Esophagus squamous epithelium (tissue), 5 donors: Measurements from ENCODE around the gene CHRNB2. TPM values are rescaled to one million over a fixed set of nuclear protein-coding genes. Genes with fewer than 3 reads are reported as not detected.

Experiments
- DNase-seq: peaks from one replicate; lab custom pipeline; 2025; lab: John Stamatoyannopoulos, UW
- H3K27ac ChIP-seq, 4 donors: fragments of 200-600 bp; sonication (generic); one replicate each; pipeline ENCODE4 v1.5.1; 2016 to 2019; ENCODE audit warnings: mild to moderate bottlenecking in 1 of 4
- H3K27me3 ChIP-seq, 4 donors: fragments of 200-600 bp; sonication (generic); 1 replicate in 3 of 4; 2 replicates in 1 of 4; pipeline versions ENCODE4 v1.5.1 to v1.6.0; 2017 to 2021; ENCODE audit warnings: antibody characterized with exemption in 1 of 4
- H3K36me3 ChIP-seq, 3 donors: fragments of 200-600 bp; sonication (generic); one replicate each; pipeline ENCODE4 v1.5.1; 2016 to 2019
- H3K4me1 ChIP-seq, 3 donors: fragments of 200-600 bp; sonication (generic); one replicate each; pipeline ENCODE4 v1.5.1; 2017 to 2019
- H3K4me3 ChIP-seq, 4 donors: fragments of 200-600 bp; sonication (generic); 1 replicate in 3 of 4; 2 replicates in 1 of 4; pipeline ENCODE4 v1.5.1; 2016 to 2019; ENCODE audit warnings: mild to moderate bottlenecking in 2 of 4, moderate library complexity in 1 of 4
- H3K9me3 ChIP-seq, 3 donors: fragments of 200-600 bp; sonication (generic); one replicate each; pipeline ENCODE4 v1.5.1; 2016 to 2019
- CTCF ChIP-seq, 6 experiments: fragments of 450-650 bp in 4 of 6; fragments of 200-600 bp in 2 of 6; sonication (generic) in 2 of 6; IDR thresholded peaks; one replicate each; pipeline ENCODE4 v1.5.1; 2016 to 2019; ENCODE audit warnings: antibody characterized with exemption in 6 of 6, mild to moderate bottlenecking in 4 of 6, moderate library complexity in 4 of 6
- POLR2A ChIP-seq, 4 donors: fragments of 450-650 bp; IDR thresholded peaks; one replicate each; pipeline ENCODE4 v1.6.1; 2017; ENCODE audit warnings: antibody characterized with exemption in 4 of 4, mild to moderate bottlenecking in 4 of 4, moderate library complexity in 3 of 4
- WGBS, 2 donors: methylation state at CpG; one replicate each; pipeline ENCODE4 v1.1.5; 2018; 5-methylcytosine and 5-hydroxymethylcytosine counted together
- intact Hi-C: fragments of 100-400 bp; cut with DNase I; formaldehyde crosslinking; loops from one replicate; pipeline ENCODE4 v1.15.0; 2022
- total RNA-seq, 4 donors: library from RNA; depleted of rRNA; stranded (reverse); fragments of >200 nt; gene quantifications; one replicate each; pipeline ENCODE4 v1.1.0, GENCODE V29; 2016
- donor health status: DM: yes; HTN: yes; CAD: no.

Gene CHRNB2
- total RNA-seq, 4 donors from 2014 or later = 0.11 to 0.38 (median 0.16) TPM

- whole genome bisulfite sequencing, 2 donors = 36 to 56% methylated on average over 9 to 10 of the region's 11 CpGs
- Histone ChIP-seq H3K27ac (peak overlapping the region; percentile 42 to 65 (median 49)), H3K27me3 (no peaks in the 10 kb centered on the region), H3K4me1 (peaks cover 5 to 50% (median 13%) of the 10 kb centered on the region in 3 donors), H3K9me3 (no peaks in the 10 kb centered on the region), H3K4me3 (no peak overlapping the region), H3K36me3 (peaks cover 18 to 36% (median 26%) of the 10 kb centered on the region in 3 donors)
- no peak for DNase-seq
- TF ChIP-seq CTCF (IDR thresholded peaks at IDR 0.05) (no peak), POLR2A (IDR thresholded peaks at IDR 0.05) (no peak)
- intact Hi-C loops = loop anchor here (10.0 kb wide), 1 partner anchor 52 kb away; no protein-coding TSS in a partner anchor
Observed at GRCh38 chr1:154547105-154547732, 20.4 kb upstream of the CHRNB2 start.

- Histone ChIP-seq H3K27me3 (no peaks in the 10 kb centered on the region), H3K4me3 (no peak overlapping the region), H3K27ac (peak overlapping the region in 3 of 4 donors; percentile 42 to 65 (median 53)), H3K4me1 (peaks cover 8 to 58% (median 13%) of the 10 kb centered on the region in 3 donors), H3K36me3 (peaks cover 26 to 44% (median 34%) of the 10 kb centered on the region in 3 donors), H3K9me3 (no peaks in the 10 kb centered on the region)
- DNase-seq = no peak
- intact Hi-C loops = loop anchor here (10.0 kb wide), 1 partner anchor 53 kb away; no protein-coding TSS in a partner anchor
- TF ChIP-seq POLR2A (IDR thresholded peaks at IDR 0.05) = no peak
- TF ChIP-seq CTCF (IDR thresholded peaks at IDR 0.05) = no peak
- 9% methylated on average over 1 of the region's 1 CpG; no CpG with 5 or more reads in 1 of the 2 donors for WGBS, 2 donors
Observed at GRCh38 chr1:154548028-154548427, 19.6 kb upstream of the CHRNB2 start.

- intact Hi-C loops = loop anchor here (10.0 kb wide), 1 partner anchor 54 kb away; no protein-coding TSS in a partner anchor
- Histone ChIP-seq H3K27me3 (no peaks in the 10 kb centered on the region), H3K36me3 (peaks cover 28 to 57% (median 47%) of the 10 kb centered on the region in 3 donors), H3K27ac (peak overlapping the region in 1 of 4 donors; percentile 15), H3K9me3 (no peaks in the 10 kb centered on the region), H3K4me1 (peaks cover 11 to 70% (median 13%) of the 10 kb centered on the region in 3 donors), H3K4me3 (no peak overlapping the region)
- 62 to 80% methylated on average over 3 of the region's 3 CpGs for WGBS, 2 donors
- DNase-seq = no peak
- TF ChIP-seq CTCF (IDR thresholded peaks at IDR 0.05) = no peak
- no peak for TF ChIP-seq POLR2A (IDR thresholded peaks at IDR 0.05)
Observed at GRCh38 chr1:154549202-154549770, 18.3 kb upstream of the CHRNB2 start.

- no peak for TF ChIP-seq POLR2A (IDR thresholded peaks at IDR 0.05)
- no peak for TF ChIP-seq CTCF (IDR thresholded peaks at IDR 0.05)
- no peak overlapping the region for H3K27ac ChIP-seq
- 62 to 71% methylated on average over 5 of the region's 5 CpGs for WGBS, 2 donors
- no peak overlapping the region for H3K4me3 ChIP-seq
- H3K9me3 ChIP-seq = no peaks in the 10 kb centered on the region
- H3K27me3 ChIP-seq = no peaks in the 10 kb centered on the region
- peaks cover 11 to 74% (median 13%) of the 10 kb centered on the region in 3 donors for H3K4me1 ChIP-seq
- intact Hi-C loops = no loop called here
- no peak for DNase-seq
- peaks cover 36 to 64% (median 54%) of the 10 kb centered on the region in 3 donors for H3K36me3 ChIP-seq
Observed at GRCh38 chr1:154550070-154550469, 17.5 kb upstream of the CHRNB2 start.

- whole genome bisulfite sequencing, 2 donors = 59 to 68% methylated on average over 5 to 6 of the region's 6 CpGs
- no peak for TF ChIP-seq POLR2A (IDR thresholded peaks at IDR 0.05)
- TF ChIP-seq CTCF (IDR thresholded peaks at IDR 0.05) = no peak
- DNase-seq = no peak
- H3K4me3 ChIP-seq = no peak overlapping the region
- no peaks in the 10 kb centered on the region for H3K27me3 ChIP-seq
- peaks cover 12 to 78% (median 13%) of the 10 kb centered on the region in 3 donors for H3K4me1 ChIP-seq
- intact Hi-C loops = no loop called here
- H3K9me3 ChIP-seq = no peaks in the 10 kb centered on the region
- H3K36me3 ChIP-seq = peaks cover 42 to 70% (median 60%) of the 10 kb centered on the region in 3 donors
- H3K27ac ChIP-seq = peak overlapping the region in 3 of 4 donors; percentile 53 to 75 (median 64)
Observed at GRCh38 chr1:154550657-154551056, 16.9 kb upstream of the CHRNB2 start.
